ENCODE measurements around the gene WWC2.

Gene WWC2

DNA sequence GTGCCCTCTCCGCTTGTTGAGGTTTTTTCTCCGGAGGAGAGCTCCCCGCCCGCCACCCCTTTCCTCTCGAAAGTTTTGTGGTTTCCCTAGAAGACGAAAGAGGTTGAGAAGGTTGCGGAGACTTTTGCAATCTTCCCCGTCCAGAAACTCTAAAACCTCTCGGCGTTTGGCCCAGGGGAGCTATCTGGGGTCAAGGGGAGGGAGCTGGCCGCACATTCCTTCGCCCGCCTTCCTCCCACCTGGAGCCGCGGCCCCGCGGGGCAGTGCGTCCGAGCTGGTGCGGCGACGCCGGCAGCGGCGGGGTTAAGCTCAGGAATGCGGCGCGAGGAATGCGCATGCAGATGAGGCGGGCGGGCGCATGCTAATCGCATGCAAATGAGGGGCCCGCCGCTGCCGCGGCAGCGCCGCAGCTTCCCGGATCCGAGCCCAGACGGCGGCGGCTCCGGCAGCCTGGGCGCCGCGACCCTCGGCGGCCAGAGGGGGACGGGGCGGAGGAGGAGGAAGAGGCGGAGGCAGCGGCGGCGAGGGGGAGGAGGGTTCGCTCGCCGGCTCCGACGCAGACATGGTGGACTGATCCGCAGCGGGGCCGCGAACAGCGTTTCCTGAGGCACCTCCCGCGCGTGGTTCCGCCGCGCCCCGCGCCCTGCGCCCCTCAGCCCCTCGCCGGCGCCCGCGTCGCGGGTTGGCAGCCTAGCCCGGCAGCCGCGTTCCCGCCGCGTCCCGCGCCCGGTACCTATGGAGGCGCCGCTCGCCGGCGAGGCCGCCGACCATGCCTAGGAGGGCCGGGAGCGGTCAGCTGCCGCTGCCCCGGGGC lies at the start of gene WWC2:
WWC2 (plus strand) TSS at position 535 of the 814 bp plus-strand sequence; CDS start at position 770, 235 bp downstream.
- peak within 1 kb of the TSS; percentile 8 for H3K4me3 ChIP-seq (ENCODE audit: low read depth, low read length)

GRCh38 chr4:183053681-183054080 lies 45.4 kb upstream of the WWC2 start:
- H3K4me3 ChIP-seq (ENCODE audit: low read depth, low read length) = no peak overlapping the region
- TF ChIP-seq, protein P1, sequence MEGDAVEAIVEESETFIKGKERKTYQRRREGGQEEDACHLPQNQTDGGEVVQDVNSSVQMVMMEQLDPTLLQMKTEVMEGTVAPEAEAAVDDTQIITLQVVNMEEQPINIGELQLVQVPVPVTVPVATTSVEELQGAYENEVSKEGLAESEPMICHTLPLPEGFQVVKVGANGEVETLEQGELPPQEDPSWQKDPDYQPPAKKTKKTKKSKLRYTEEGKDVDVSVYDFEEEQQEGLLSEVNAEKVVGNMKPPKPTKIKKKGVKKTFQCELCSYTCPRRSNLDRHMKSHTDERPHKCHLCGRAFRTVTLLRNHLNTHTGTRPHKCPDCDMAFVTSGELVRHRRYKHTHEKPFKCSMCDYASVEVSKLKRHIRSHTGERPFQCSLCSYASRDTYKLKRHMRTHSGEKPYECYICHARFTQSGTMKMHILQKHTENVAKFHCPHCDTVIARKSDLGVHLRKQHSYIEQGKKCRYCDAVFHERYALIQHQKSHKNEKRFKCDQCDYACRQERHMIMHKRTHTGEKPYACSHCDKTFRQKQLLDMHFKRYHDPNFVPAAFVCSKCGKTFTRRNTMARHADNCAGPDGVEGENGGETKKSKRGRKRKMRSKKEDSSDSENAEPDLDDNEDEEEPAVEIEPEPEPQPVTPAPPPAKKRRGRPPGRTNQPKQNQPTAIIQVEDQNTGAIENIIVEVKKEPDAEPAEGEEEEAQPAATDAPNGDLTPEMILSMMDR (IDR thresholded peaks at IDR 0.05; ENCODE audit: borderline replicate concordance, insufficient read depth, low read depth, low read length) = no peak

More for the DNA sequence above, at the start of gene WWC2:
- TF ChIP-seq, protein P1 (IDR thresholded peaks at IDR 0.05; ENCODE audit: borderline replicate concordance, insufficient read depth, low read depth, low read length) = no peak

DNA sequence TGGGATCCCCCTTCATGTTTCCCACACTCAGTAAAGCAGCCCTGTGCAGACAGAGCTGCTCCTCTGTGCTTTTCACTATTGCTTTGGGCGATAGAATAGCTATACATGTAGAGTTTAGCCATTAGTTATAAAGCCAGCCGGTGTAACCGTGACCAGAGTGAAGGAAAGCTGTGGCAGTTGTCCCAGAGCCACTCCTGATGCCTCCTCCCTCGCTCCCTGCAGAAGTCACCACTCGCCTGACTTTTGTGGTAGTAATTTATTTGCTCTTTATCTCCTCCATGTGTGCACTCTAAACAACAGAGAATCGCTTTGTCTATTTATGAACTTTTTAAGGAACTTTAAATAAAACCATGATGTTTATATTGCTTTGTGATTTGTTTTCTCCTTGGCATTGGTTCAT lies 41.8 kb upstream of the WWC2 start:
- TF ChIP-seq, protein P1 (IDR thresholded peaks at IDR 0.05; ENCODE audit: borderline replicate concordance, insufficient read depth, low read depth, low read length) = no peak
- no peak overlapping the region for H3K4me3 ChIP-seq (ENCODE audit: low read depth, low read length)

DNA sequence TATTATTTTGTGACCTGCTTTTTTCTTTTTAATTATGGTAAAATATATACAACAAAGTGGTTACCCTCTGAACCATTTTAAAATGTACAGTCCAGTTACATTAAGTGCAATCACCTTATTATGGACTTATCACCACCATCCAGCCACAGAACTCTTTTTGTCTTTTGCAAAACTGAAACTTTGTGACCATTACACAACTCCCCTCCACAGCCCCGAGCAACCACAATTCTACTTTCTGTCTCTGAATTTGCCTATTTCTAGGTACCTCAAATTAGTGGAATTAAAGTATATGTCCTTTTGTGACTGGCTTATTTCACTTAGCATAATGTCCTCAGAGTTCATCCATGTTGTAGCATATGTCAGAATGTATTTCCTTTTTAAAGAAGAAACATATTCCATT lies 39.3 kb upstream of the WWC2 start:
- H3K4me3 ChIP-seq (ENCODE audit: low read depth, low read length) = no peak overlapping the region
- TF ChIP-seq, protein P1 (IDR thresholded peaks at IDR 0.05; ENCODE audit: borderline replicate concordance, insufficient read depth, low read depth, low read length) = no peak

DNA sequence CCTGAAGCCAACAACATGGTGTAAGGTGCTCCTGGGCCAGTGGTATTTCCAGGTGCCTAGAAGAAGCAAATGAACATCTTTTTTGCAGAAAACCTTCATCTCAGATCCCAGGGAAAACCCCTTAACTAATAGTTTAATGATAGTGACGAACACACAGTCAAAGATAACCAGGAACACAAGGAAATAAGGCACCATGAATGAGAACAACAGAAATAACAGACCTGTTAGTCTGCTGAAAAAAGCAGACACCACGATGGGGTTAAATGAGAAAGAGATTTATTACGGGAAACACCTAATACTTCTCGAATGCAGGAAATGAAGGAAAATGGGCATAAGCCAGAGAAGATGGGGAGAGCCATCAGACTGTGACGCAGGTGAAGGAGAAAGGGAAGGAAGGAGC lies 30.6 kb upstream of the WWC2 start:
- TF ChIP-seq, protein P1 (IDR thresholded peaks at IDR 0.05; ENCODE audit: borderline replicate concordance, insufficient read depth, low read depth, low read length) = no peak

DNA sequence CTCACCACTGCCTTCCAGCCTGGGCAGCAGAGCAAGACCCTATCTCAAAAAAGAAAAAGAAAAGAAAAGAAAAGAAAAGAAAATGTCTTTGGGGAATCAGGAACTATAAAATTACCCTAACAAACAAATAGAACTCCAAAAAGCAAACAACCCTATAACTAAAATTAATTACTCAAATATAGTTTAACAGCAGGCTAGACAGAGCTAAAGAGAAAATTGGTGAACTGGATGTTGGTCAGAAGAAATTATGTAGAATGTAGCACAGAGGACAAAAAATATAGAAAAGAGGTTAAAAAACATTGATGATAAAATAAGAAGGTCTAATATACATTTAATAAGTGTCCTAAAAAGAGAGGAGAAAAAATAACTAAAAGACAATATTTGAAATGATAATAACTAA lies 27.8 kb upstream of the WWC2 start:
- no peak overlapping the region for H3K4me3 ChIP-seq (ENCODE audit: low read depth, low read length)
- TF ChIP-seq, protein P1 (IDR thresholded peaks at IDR 0.05; ENCODE audit: borderline replicate concordance, insufficient read depth, low read depth, low read length) = no peak

More for the DNA sequence above, 30.6 kb upstream of the WWC2 start:
- H3K4me3 ChIP-seq (ENCODE audit: low read depth, low read length) = no peak overlapping the region

- H3K4me3 ChIP-seq (ENCODE audit: low read depth, low read length) = no peak overlapping the region
- TF ChIP-seq, protein P1 (IDR thresholded peaks at IDR 0.05; ENCODE audit: borderline replicate concordance, insufficient read depth, low read depth, low read length) = no peak
Observed at GRCh38 chr4:183072176-183072575, 26.9 kb upstream of the WWC2 start.

Data from GM12875 (cell line).